Spleen (tissue), 11 donors: ENCODE data around the gene NPHP4. TPM values are rescaled to one million over a fixed set of nuclear protein-coding genes. Genes with fewer than 3 reads are reported as not detected.

Source experiments
- DNase-seq: peaks from one replicate; pipeline ENCODE4 v3.0.0-alpha.2; 2020
- H3K27ac ChIP-seq, 8 donors: fragments of 200-600 bp; sonication (generic) in 7 of 8; 1 replicate in 4 of 8; 2 replicates in 4 of 8; pipeline versions ENCODE4 v1.5.0 to v1.8.0; 2016 to 2021; ENCODE audit warnings: inconsistent platforms in 4 of 8, mild to moderate bottlenecking in 4 of 8, moderate library complexity in 1 of 8
- H3K27me3 ChIP-seq, 7 donors: fragments of 200-600 bp; sonication (generic) in 6 of 7; replicated peaks in 1 of 7; 1 replicate in 4 of 7; 2 replicates in 3 of 7; pipeline versions ENCODE4 v1.5.0 to v1.8.0; 2016 to 2021; ENCODE audit warnings: inconsistent platforms in 3 of 7, mild to moderate bottlenecking in 1 of 7
- H3K36me3 ChIP-seq, 6 donors: fragments of 200-600 bp; sonication (generic) in 5 of 6; 1 replicate in 4 of 6; 2 replicates in 2 of 6; pipeline versions ENCODE4 v1.5.0 to v1.8.0; 2016 to 2021; ENCODE audit warnings: inconsistent platforms in 2 of 6
- H3K4me1 ChIP-seq, 6 donors: fragments of 200-600 bp; sonication (generic) in 5 of 6; 1 replicate in 3 of 6; 2 replicates in 3 of 6; pipeline versions ENCODE4 v1.5.0 to v1.8.0; 2016 to 2021; ENCODE audit warnings: inconsistent platforms in 3 of 6
- H3K4me3 ChIP-seq, 8 donors: fragments of 200-600 bp; sonication (generic) in 7 of 8; 1 replicate in 4 of 8; 2 replicates in 4 of 8; pipeline versions ENCODE4 v1.5.0 to v1.8.0; 2016 to 2021; ENCODE audit warnings: inconsistent platforms in 4 of 8, mild to moderate bottlenecking in 4 of 8, moderate library complexity in 2 of 8
- H3K9me3 ChIP-seq, 8 donors: fragments of 200-600 bp; sonication (generic) in 7 of 8; 1 replicate in 4 of 8; 2 replicates in 4 of 8; pipeline versions ENCODE4 v1.5.0 to v1.8.0; 2016 to 2021; ENCODE audit warnings: inconsistent platforms in 4 of 8
- POLR2A ChIP-seq, 3 donors: fragments of 450-650 bp; IDR thresholded peaks; one replicate each; pipeline ENCODE4 v1.5.1; 2017; ENCODE audit warnings: antibody characterized with exemption in 3 of 3, mild to moderate bottlenecking in 1 of 3
- POLR2AphosphoS5 ChIP-seq, 3 donors: sonication (generic); formaldehyde crosslinking; IDR thresholded peaks; one replicate each; pipeline ENCODE4 v1.5.1; 2017; ENCODE audit warnings: antibody characterized with exemption in 3 of 3
- WGBS, 5 donors: extraction: QIAGEN DNeasy Blood & Tissue Kit in 3 of 5; methylation state at CpG; one replicate each; pipeline versions ENCODE4 v1.1.5 to v1.1.7; 2013 to 2018; 5-methylcytosine and 5-hydroxymethylcytosine counted together
- intact Hi-C: fragments of 100-400 bp; cut with DNase I; formaldehyde crosslinking; loops from one replicate; pipeline ENCODE4 v1.15.0; 2023; ENCODE audit warnings: low total_unique reads
- polyA plus RNA-seq, 3 donors: library from polyadenylated mRNA; stranded (reverse); fragments of 200-250 nt; gene quantifications; one replicate each; pipeline ENCODE4 v1.2.1, GENCODE V29; 2013
- total RNA-seq, 7 donors: library from RNA; depleted of rRNA in 3 of 7; stranded (reverse); fragments of >200 nt in 3 of 7; fragmentation: NEBNext Ultra II Directional in 4 of 7; extraction: Animal tissue kit (Norgen Biotek cat#: 25700) in 4 of 7; gene quantifications; one replicate each; pipeline versions ENCODE4 v1.1.0 to v1.2.1, GENCODE V29; 2016 to 2021
- TF ChIP-seq, protein P1 (sequence below), 11 experiments: fragments of 200-600 bp in 7 of 11; fragments of 450-650 bp in 4 of 11; sonication (generic) in 4 of 11; IDR thresholded peaks in 8 of 11; conservative IDR thresholded peaks in 3 of 11; 1 replicate in 7 of 11; 2 replicates in 4 of 11; pipeline versions ENCODE4 v1.4.0 to v1.8.0; 2016 to 2021; ENCODE audit warnings: antibody characterized with exemption in 11 of 11, inconsistent platforms in 4 of 11, mild to moderate bottlenecking in 1 of 11
- donor health status: healthy with polysubstance abuse.
- donor health status: DM: no; HTN: no; CAD: no; lungs with moderate emphysema.
- donor health status: DM: no; HTN: no; CAD: no.
- donor health status: Bipolar disorder and iron deficiency.
- donor health status: healthy.
- donor health status: DM: no; HTN: no; CAD: no.
- donor health status: DM: yes; HTN: yes; CAD: no.

NPHP4 gene
- total and polyA plus RNA-seq, 10 donors = 1.2 to 17.5 (median 9.4) TPM

DNA sequence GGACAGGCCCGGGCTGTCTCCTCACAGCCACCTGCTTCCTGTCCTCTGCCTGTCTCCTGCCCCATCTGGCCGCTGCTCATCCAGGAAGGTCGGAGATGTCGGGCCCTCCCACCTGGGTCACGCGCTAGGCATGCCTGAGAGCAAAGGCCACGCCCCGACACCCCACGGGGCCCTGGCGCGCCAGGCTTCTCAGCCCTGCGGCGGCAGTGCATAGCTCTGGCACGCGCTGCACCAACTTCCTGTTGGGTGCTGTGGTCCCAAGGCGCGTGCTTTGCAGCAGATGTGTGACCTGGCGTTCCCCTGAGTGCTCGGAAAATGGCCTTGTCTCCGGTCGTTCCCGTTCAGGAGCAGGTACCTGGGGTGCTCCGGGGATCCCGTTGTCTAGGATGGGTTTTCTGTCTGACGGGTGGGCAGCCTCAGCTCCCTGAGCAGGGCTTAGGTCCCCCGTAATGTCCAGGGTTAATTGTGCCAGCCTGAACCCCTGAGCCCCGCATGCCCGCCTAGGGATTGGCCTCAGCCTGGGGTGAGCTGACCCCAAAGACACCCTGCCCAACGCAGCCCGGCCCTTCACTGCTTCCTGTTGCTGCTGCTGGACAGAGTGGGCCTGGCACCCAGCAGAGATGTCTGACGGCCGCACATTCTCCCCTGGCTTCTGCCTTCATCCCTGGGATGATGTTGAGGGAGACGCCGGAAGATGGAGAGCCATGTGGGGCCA, 34.0 kb upstream of the NPHP4 start:
- no peaks in the 10 kb centered on the region for H3K9me3 ChIP-seq
- peak; percentile 100 for DNase-seq
- peaks cover 0 to 17% (median 0%) of the 10 kb centered on the region in 7 donors for H3K27me3 ChIP-seq
- WGBS, 5 donors = 6 to 15% (median 7%) methylated on average over 8 to 34 of the region's 34 CpGs
- peaks cover 0 to 17% (median 4%) of the 10 kb centered on the region in 6 donors for H3K36me3 ChIP-seq
- H3K4me3 ChIP-seq = peak overlapping the region; percentile 29 to 87 (median 54)
- peaks cover 21 to 71% (median 56%) of the 10 kb centered on the region in 6 donors for H3K4me1 ChIP-seq
- intact Hi-C loops = loop anchor here (5.0 kb wide), 1 partner anchor 34 kb away; the partner anchor contains the start of gene NPHP4
- TF ChIP-seq, protein P1, sequence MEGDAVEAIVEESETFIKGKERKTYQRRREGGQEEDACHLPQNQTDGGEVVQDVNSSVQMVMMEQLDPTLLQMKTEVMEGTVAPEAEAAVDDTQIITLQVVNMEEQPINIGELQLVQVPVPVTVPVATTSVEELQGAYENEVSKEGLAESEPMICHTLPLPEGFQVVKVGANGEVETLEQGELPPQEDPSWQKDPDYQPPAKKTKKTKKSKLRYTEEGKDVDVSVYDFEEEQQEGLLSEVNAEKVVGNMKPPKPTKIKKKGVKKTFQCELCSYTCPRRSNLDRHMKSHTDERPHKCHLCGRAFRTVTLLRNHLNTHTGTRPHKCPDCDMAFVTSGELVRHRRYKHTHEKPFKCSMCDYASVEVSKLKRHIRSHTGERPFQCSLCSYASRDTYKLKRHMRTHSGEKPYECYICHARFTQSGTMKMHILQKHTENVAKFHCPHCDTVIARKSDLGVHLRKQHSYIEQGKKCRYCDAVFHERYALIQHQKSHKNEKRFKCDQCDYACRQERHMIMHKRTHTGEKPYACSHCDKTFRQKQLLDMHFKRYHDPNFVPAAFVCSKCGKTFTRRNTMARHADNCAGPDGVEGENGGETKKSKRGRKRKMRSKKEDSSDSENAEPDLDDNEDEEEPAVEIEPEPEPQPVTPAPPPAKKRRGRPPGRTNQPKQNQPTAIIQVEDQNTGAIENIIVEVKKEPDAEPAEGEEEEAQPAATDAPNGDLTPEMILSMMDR (IDR thresholded peaks at IDR 0.05 in 8 of 11, conservative IDR thresholded peaks at IDR 0.05 in 3 of 11) = peak in 4 of 11 experiments; percentile 11 to 44 (median 26)
- TF ChIP-seq POLR2A (IDR thresholded peaks at IDR 0.05) (peak in 1 of 3 donors; percentile 63), POLR2AphosphoS5 (IDR thresholded peaks at IDR 0.05) (peak; percentile 95 to 97 (median 97))
- H3K27ac ChIP-seq = peak overlapping the region; percentile 54 to 92 (median 88)

DNA sequence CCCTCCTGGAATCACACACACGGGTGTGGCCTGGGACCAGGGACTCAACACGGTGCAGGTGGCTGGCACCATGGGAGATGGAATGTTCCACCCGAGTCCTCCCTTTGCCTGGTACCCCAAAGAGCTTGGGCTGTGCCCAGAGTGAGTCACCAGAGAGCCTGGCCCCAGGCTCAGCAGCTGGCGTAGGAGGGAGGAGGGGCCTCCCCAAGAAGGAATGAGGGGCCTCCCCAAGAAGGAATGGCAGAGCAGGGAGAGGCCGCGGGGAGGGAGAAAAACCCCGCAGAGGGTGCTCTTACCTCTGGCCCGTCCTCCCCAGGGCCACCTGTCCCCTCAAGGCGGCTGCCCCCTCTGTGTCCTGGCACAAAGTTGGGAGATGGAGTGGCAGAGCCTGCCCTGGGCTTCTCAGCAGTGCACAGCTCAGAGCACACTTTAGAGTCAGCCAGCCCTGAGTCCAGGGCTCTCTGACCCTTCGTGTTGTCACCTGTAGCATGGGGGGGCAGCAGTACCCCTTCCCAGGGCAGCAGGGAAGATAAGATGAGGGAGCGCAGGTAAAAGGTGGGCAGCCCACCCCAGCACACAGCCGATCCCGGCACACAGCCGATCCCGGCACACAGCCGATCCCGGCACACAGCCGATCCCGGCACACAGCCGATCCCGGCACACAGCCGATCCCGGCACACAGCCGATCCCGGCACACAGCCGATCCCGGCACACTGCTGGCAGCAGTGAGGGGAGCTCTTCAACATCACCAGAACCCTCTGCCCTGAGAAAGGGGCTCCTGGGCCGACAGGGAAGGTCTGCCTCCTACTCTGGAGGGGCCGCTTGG, 33.3 kb upstream of the NPHP4 start:
- DNase-seq = peak; percentile 84
- WGBS, 5 donors = 36 to 70% (median 42%) methylated on average over 11 to 29 of the region's 29 CpGs
- intact Hi-C loops = loop anchor here (5.0 kb wide), 1 partner anchor 33 kb away; the partner anchor contains the start of gene NPHP4
- peaks cover 21 to 63% (median 48%) of the 10 kb centered on the region in 6 donors for H3K4me1 ChIP-seq
- peak overlapping the region; percentile 54 to 92 (median 88) for H3K27ac ChIP-seq
- H3K36me3 ChIP-seq = peaks cover 0 to 23% (median 4%) of the 10 kb centered on the region in 6 donors
- peak overlapping the region in 6 of 8 donors; percentile 44 to 87 (median 59) for H3K4me3 ChIP-seq
- TF ChIP-seq, protein P1 (IDR thresholded peaks at IDR 0.05 in 8 of 11, conservative IDR thresholded peaks at IDR 0.05 in 3 of 11) = no peak
- TF ChIP-seq POLR2AphosphoS5 (IDR thresholded peaks at IDR 0.05) (no peak), POLR2A (IDR thresholded peaks at IDR 0.05) (no peak)
- H3K27me3 ChIP-seq = peaks cover 0 to 17% (median 0%) of the 10 kb centered on the region in 7 donors
- H3K9me3 ChIP-seq = no peaks in the 10 kb centered on the region

DNA sequence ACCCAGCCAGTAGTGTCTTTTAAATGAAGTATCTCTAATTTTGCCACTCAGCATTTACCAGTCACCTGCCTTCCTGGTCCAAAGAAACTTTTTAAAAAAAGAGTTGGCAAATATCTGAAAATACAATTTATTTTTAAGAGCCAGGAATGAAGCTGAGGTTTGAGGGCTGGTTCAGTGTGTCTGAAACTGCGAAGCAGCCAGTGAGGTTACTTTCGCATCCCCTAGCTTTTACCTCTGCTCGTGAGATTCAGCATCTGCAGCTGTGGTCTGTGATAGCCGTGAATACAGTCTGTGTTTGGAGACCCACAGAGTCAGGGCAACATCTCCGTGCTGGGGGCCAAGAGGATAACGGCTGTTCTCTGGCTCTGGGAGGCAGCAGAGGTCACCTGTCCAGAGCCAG, 32.2 kb upstream of the NPHP4 start:
- Histone ChIP-seq H3K27ac (no peak overlapping the region), H3K4me1 (peaks cover 18 to 52% (median 37%) of the 10 kb centered on the region in 6 donors), H3K36me3 (peaks cover 0 to 26% (median under 1%) of the 10 kb centered on the region in 6 donors), H3K9me3 (no peaks in the 10 kb centered on the region), H3K4me3 (no peak overlapping the region), H3K27me3 (peaks cover 0 to 17% (median 0%) of the 10 kb centered on the region in 7 donors)
- DNase-seq = no peak
- 74 to 87% (median 80%) methylated on average over 5 to 6 of the region's 6 CpGs for whole genome bisulfite sequencing, 5 donors
- intact Hi-C loops = no loop called here
- TF ChIP-seq POLR2AphosphoS5 (IDR thresholded peaks at IDR 0.05) (no peak), POLR2A (IDR thresholded peaks at IDR 0.05) (no peak)
- TF ChIP-seq, protein P1 (IDR thresholded peaks at IDR 0.05 in 8 of 11, conservative IDR thresholded peaks at IDR 0.05 in 3 of 11) = no peak
